T-cell (primary cell): ENCODE measurements around the gene RASSF10. TPM values are rescaled to one million over a fixed set of nuclear protein-coding genes. Genes with fewer than 3 reads are reported as not detected.

Experiments used
- ATAC-seq, 4 experiments: fragments of 200-7000 bp in 3 of 4; fragments of 150-1000 bp in 1 of 4; cut with Tn5 transposase; replicated peaks in 1 of 4; 1 replicate in 3 of 4; 2 replicates in 1 of 4; pipeline ENCODE4 v1.10.0; 2021; ENCODE audit warnings: moderate library complexity in 3 of 4, mild to moderate bottlenecking in 2 of 4, moderate number of reproducible peaks in 1 of 4
- CTCF ChIA-PET, 2 donors: fragments of 300-600 bp; sonication (Branson Sonifier 250); formaldehyde crosslinking; loops; one replicate each; lab custom pipeline; 2022; ENCODE audit warnings: antibody characterized with exemption in 2 of 2; lab: Charles Lee
- POLR2A ChIA-PET, 2 donors: fragments of 300-600 bp; sonication (Branson Sonifier 250); formaldehyde crosslinking; loops; one replicate each; lab custom pipeline; 2022; ENCODE audit warnings: antibody characterized with exemption in 2 of 2; lab: Charles Lee
- DNase-seq, 35 experiments: peaks; one replicate each; pipeline versions ENCODE4 v3.0.0 to v3.0.0-alpha.2; 2013 to 2023
- H3K27ac ChIP-seq: one replicate; pipeline ENCODE4 v1.5.1; 2013; ENCODE audit warnings: low read length
- H3K27me3 ChIP-seq, 2 experiments: replicated peaks in 1 of 2; 1 replicate in 1 of 2; 2 replicates in 1 of 2; pipeline versions ENCODE4 v1.6.1 to v1.7.0; 2013; ENCODE audit warnings: low read length in 1 of 2, mixed read lengths in 1 of 2; ENCODE audit not compliant: control insufficient read depth in 2 of 2, insufficient read depth in 2 of 2; ENCODE audit errors: extremely low read depth in 1 of 2
- H3K36me3 ChIP-seq, 2 donors: 1 replicate in 1 of 2; 2 replicates in 1 of 2; pipeline versions ENCODE4 v1.6.1 to v1.7.0; 2013; ENCODE audit warnings: low read length in 1 of 2; ENCODE audit not compliant: control insufficient read depth in 2 of 2, insufficient read depth in 1 of 2; ENCODE audit errors: extremely low read depth in 1 of 2
- H3K4me1 ChIP-seq, 2 experiments: 1 replicate in 1 of 2; 2 replicates in 1 of 2; pipeline versions ENCODE4 v1.6.1 to v1.7.0; 2013; ENCODE audit warnings: low read length in 2 of 2, mixed read lengths in 1 of 2; ENCODE audit not compliant: insufficient read depth in 2 of 2, control insufficient read depth in 1 of 2; ENCODE audit errors: extremely low read depth in 1 of 2
- H3K4me3 ChIP-seq, 2 donors: 1 replicate in 1 of 2; 2 replicates in 1 of 2; pipeline versions ENCODE4 v1.5.1 to v1.7.0; 2013; ENCODE audit warnings: mild to moderate bottlenecking in 2 of 2, low read length in 1 of 2, moderate library complexity in 1 of 2; ENCODE audit not compliant: control insufficient read depth in 1 of 2; ENCODE audit errors: extremely low read depth in 1 of 2
- H3K9me3 ChIP-seq: 2 replicates; pipeline ENCODE4 v1.7.0; 2013
- H3K27ac Mint-ChIP-seq, 2 donors: one replicate each; pipeline ENCODE4 v1.8.0; 2020 to 2021; ENCODE audit warnings: mild to moderate bottlenecking in 2 of 2, mixed read lengths in 2 of 2
- H3K27me3 Mint-ChIP-seq, 2 donors: one replicate each; pipeline ENCODE4 v1.8.0; 2021 to 2022; ENCODE audit warnings: mixed read lengths in 2 of 2
- H3K36me3 Mint-ChIP-seq: one replicate; pipeline ENCODE4 v1.8.0; 2021; ENCODE audit warnings: mixed read lengths
- H3K4me1 Mint-ChIP-seq, 3 donors: one replicate each; pipeline ENCODE4 v1.8.0; 2020 to 2022; ENCODE audit warnings: mixed read lengths in 3 of 3, mild to moderate bottlenecking in 1 of 3
- H3K4me3 Mint-ChIP-seq, 3 donors: one replicate each; pipeline ENCODE4 v1.8.0; 2020 to 2022; ENCODE audit warnings: mild to moderate bottlenecking in 3 of 3, mixed read lengths in 3 of 3, moderate library complexity in 3 of 3
- H3K9me3 Mint-ChIP-seq, 3 donors: one replicate each; pipeline ENCODE4 v1.8.0; 2020 to 2022; ENCODE audit warnings: mixed read lengths in 3 of 3
- WGBS: methylation state at CpG from one replicate; pipeline ENCODE4 v1.1.5; 2013; ENCODE audit warnings: missing lambda C conversion rate; ENCODE audit not compliant: insufficient coverage; 5-methylcytosine and 5-hydroxymethylcytosine counted together
- total RNA-seq, 35 experiments: library from RNA in 6 of 35; stranded (reverse) in 6 of 35; fragments of 120-200 nt in 1 of 35; gene quantifications; one replicate each; pipeline versions ENCODE4 v1.2.1 to v1.2.4 and lab custom pipeline; 2013 to 2026

The RASSF10 gene
- total RNA-seq, 5 donors from 2014 or later (not counting 1 experiment from before 2014, with no cell fraction given): not detected

DNA sequence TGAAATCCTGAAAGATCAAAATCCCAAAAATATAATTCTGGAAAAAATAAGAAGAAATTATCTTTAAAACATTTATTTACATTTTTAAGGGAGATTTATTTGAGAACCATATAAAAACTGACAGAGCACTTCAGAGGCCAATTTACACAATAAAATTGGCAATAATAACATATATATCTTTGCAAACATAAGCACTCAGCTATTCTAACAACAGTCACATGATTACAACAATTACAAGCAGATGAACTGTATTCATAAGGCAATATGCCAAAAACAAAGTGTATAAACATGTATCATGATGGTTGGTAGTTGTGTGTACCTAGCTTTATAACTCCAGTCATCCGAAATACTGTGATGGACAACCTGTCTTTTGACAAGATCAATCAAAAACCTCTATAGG is 17.7 kb upstream of the RASSF10 start:
- DNase-seq (no peak), ATAC-seq (no peak)
- Histone ChIP-seq H3K36me3 (no peaks in the 10 kb centered on the region), H3K27me3 (peaks cover 0 to 3% of the 10 kb centered on the region in 2 experiments), H3K9me3 (no peaks in the 10 kb centered on the region), H3K4me3 (no peak overlapping the region), H3K4me1 (no peaks in the 10 kb centered on the region), H3K27ac (no peak overlapping the region)
- Mint-ChIP-seq H3K4me3 (no peak overlapping the region), H3K27ac (no peak overlapping the region), H3K27me3 (peaks cover 1 to 13% of the 10 kb centered on the region in 2 donors), H3K4me1 (no peaks in the 10 kb centered on the region), H3K36me3 (no peaks in the 10 kb centered on the region), H3K9me3 (peaks cover 0 to 6% (median 5%) of the 10 kb centered on the region in 3 donors)
- POLR2A ChIA-PET: no interaction called here
- no CpG with 5 or more reads among the region's 1 CpG for WGBS
- CTCF ChIA-PET: no interaction called here

DNA sequence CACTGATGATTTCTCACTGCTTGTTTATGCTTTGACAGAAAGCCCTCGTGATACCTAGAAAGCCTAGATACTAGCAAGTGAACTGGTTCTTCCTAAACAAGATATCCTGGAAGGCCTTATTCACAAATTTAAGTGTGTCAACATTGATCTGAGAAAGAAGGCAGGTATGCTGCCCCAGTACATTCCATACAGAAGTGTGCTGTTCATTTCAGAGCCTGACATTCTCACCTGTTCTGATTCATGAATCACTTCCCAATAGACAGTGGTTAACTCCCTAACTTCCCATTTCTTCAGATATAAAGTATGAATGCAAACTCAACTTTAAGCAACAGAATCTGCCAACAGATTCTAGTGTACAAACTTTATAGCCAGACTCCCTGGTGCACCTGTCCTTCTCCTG is 15.5 kb upstream of the RASSF10 start:
- DNase-seq: no peak
- Histone ChIP-seq H3K9me3 (no peaks in the 10 kb centered on the region), H3K36me3 (no peaks in the 10 kb centered on the region), H3K4me1 (no peaks in the 10 kb centered on the region), H3K27ac (no peak overlapping the region), H3K4me3 (no peak overlapping the region), H3K27me3 (no peaks in the 10 kb centered on the region)
- Mint-ChIP-seq H3K36me3 (no peaks in the 10 kb centered on the region), H3K4me1 (no peaks in the 10 kb centered on the region), H3K27me3 (peaks cover 1 to 8% of the 10 kb centered on the region in 2 donors), H3K4me3 (no peak overlapping the region), H3K9me3 (peaks cover 0 to 6% (median 5%) of the 10 kb centered on the region in 3 donors), H3K27ac (no peak overlapping the region)
- CTCF ChIA-PET: no interaction called here
- WGBS: 67% methylated on average over 1 of the region's 1 CpG
- POLR2A ChIA-PET: no interaction called here
- ATAC-seq: no peak

DNA sequence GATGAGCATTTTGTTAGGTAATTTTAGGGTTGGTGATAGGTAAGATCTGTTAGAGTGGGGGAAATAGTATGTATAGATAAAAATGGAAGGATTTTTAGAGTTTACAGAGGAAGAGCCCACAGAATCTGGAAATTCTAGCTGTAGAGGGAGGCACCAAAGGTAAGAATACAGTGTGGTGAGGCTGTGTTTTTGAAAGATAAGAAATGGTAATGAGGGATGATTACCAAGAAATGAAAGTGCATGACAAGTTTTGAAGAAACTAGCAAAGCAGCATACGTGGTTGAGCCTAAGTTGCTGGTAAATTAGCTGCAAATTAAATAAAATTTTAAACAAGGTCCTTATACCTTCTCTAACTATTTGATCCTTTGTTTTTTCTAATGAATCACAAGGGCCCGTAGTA is 14.6 kb upstream of the RASSF10 start:
- Mint-ChIP-seq H3K27me3 (peaks cover 0 to 11% of the 10 kb centered on the region in 2 donors), H3K4me1 (no peaks in the 10 kb centered on the region), H3K36me3 (no peaks in the 10 kb centered on the region), H3K27ac (no peak overlapping the region), H3K4me3 (no peak overlapping the region), H3K9me3 (peaks cover 0 to 6% (median 5%) of the 10 kb centered on the region in 3 donors)
- ATAC-seq (no peak), DNase-seq (no peak)
- H3K4me3 ChIP-seq: no peak overlapping the region
- ChIA-PET CTCF (no interaction called here), POLR2A (no interaction called here)
- H3K4me1 ChIP-seq: no peaks in the 10 kb centered on the region
- WGBS: no CpG with 5 or more reads among the region's 2 CpGs
- H3K36me3 ChIP-seq: no peaks in the 10 kb centered on the region
- no peaks in the 10 kb centered on the region for H3K9me3 ChIP-seq
- H3K27me3 ChIP-seq: no peaks in the 10 kb centered on the region
- H3K27ac ChIP-seq: no peak overlapping the region

GRCh38 chr11:12995188-12995587 is 13.9 kb upstream of the RASSF10 start:
- H3K4me1 Mint-ChIP-seq: no peaks in the 10 kb centered on the region
- no peak overlapping the region for H3K27ac Mint-ChIP-seq
- Histone ChIP-seq H3K9me3 (no peaks in the 10 kb centered on the region), H3K4me1 (no peaks in the 10 kb centered on the region), H3K4me3 (no peak overlapping the region), H3K36me3 (no peaks in the 10 kb centered on the region), H3K27me3 (peaks cover 0 to 2% of the 10 kb centered on the region in 2 experiments), H3K27ac (no peak overlapping the region)
- ChIA-PET CTCF (interaction anchor here in 1 of 2 donors (0.5 kb wide), 1 partner anchor 207 kb away, joined by 9 read pairs; no protein-coding TSS in a partner anchor), POLR2A (no interaction called here)
- ATAC-seq (no peak), DNase-seq (no peak)
- H3K4me3 Mint-ChIP-seq: no peak overlapping the region
- peaks cover 0 to 12% of the 10 kb centered on the region in 2 donors for H3K27me3 Mint-ChIP-seq
- H3K9me3 Mint-ChIP-seq: peaks cover 0 to 6% (median 5%) of the 10 kb centered on the region in 3 donors
- no peaks in the 10 kb centered on the region for H3K36me3 Mint-ChIP-seq

- Histone ChIP-seq H3K4me3 (no peak overlapping the region), H3K27me3 (peaks cover 0 to 2% of the 10 kb centered on the region in 2 experiments), H3K27ac (no peak overlapping the region), H3K4me1 (no peaks in the 10 kb centered on the region), H3K9me3 (no peaks in the 10 kb centered on the region), H3K36me3 (no peaks in the 10 kb centered on the region)
- CTCF ChIA-PET: interaction anchor here in 1 of 2 donors (0.5 kb wide), 1 partner anchor 208 kb away, joined by 9 read pairs; no protein-coding TSS in a partner anchor
- H3K27me3 Mint-ChIP-seq: peaks cover 0 to 14% of the 10 kb centered on the region in 2 donors
- no peak overlapping the region for H3K4me3 Mint-ChIP-seq
- DNase-seq (no peak), ATAC-seq (no peak)
- H3K27ac Mint-ChIP-seq: no peak overlapping the region
- H3K36me3 Mint-ChIP-seq: no peaks in the 10 kb centered on the region
- POLR2A ChIA-PET: no interaction called here
- no peaks in the 10 kb centered on the region for H3K4me1 Mint-ChIP-seq
- H3K9me3 Mint-ChIP-seq: peaks cover 0 to 6% (median 5%) of the 10 kb centered on the region in 3 donors
Measured at GRCh38 chr11:12995823-12996222, 13.3 kb upstream of the RASSF10 start.

DNA sequence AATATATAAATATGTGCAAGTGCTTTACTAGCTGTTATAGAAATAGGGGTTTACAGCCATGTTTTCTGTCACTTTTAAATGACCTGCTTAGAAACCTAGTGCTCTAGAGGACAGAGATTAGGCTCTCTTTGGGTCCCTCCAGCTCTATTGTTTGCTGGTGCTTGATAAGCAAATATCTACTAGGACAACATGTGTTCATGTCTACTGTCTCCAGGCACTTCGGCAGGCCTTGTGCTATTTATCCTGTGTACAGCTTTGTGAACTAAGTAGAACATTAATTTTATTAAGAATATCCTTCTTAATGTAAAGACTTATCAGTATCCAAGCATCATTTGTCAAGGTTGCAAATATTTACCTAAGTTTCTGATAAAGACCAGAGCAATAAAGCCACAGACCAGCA is 11.9 kb upstream of the RASSF10 start:
- CTCF ChIA-PET: no interaction called here
- H3K9me3 ChIP-seq: no peaks in the 10 kb centered on the region
- WGBS: no CpG with 5 or more reads among the region's 1 CpG
- H3K27me3 ChIP-seq: peaks cover 0 to 2% of the 10 kb centered on the region in 2 experiments
- H3K4me3 ChIP-seq: no peak overlapping the region
- peaks cover 5 to 19% of the 10 kb centered on the region in 2 donors for H3K27me3 Mint-ChIP-seq
- H3K4me1 ChIP-seq: no peaks in the 10 kb centered on the region
- no peak overlapping the region for H3K4me3 Mint-ChIP-seq
- POLR2A ChIA-PET: no interaction called here
- H3K4me1 Mint-ChIP-seq: no peaks in the 10 kb centered on the region
- DNase-seq: no peak
- H3K36me3 Mint-ChIP-seq: no peaks in the 10 kb centered on the region
- peaks cover 0 to 6% (median 5%) of the 10 kb centered on the region in 3 donors for H3K9me3 Mint-ChIP-seq
- no peaks in the 10 kb centered on the region for H3K36me3 ChIP-seq
- no peak overlapping the region for H3K27ac Mint-ChIP-seq
- H3K27ac ChIP-seq: no peak overlapping the region
- no peak for ATAC-seq
